Immature natural killer cell (primary cell): ENCODE results near the gene MAGIX. TPM values are rescaled to one million over a fixed set of nuclear protein-coding genes. Genes with fewer than 3 reads are reported as not detected.
"Not testable (repeated sequence)": the region's sequence is repeated elsewhere in the genome, so short reads cannot be mapped to it uniquely, and the experiment has no call there.

Source experiments
- DNase-seq, 3 donors: peaks; one replicate each; pipeline ENCODE4 v3.0.0; 2022; ENCODE audit warnings: mixed read lengths in 1 of 3
- H3K27ac Mint-ChIP-seq, 6 donors: one replicate each; pipeline ENCODE4 v1.8.0; 2020; ENCODE audit warnings: mixed read lengths in 6 of 6, mild to moderate bottlenecking in 5 of 6, inconsistent platforms in 4 of 6, moderate library complexity in 3 of 6
- H3K27me3 Mint-ChIP-seq, 3 donors: one replicate each; pipeline ENCODE4 v1.8.0; 2020 to 2021; ENCODE audit warnings: low read depth in 3 of 3, mild to moderate bottlenecking in 3 of 3, mixed read lengths in 3 of 3, moderate library complexity in 3 of 3, inconsistent platforms in 1 of 3
- H3K36me3 Mint-ChIP-seq, 3 donors: one replicate each; pipeline ENCODE4 v1.8.0; 2020; ENCODE audit warnings: mixed read lengths in 3 of 3, inconsistent platforms in 2 of 3, mild to moderate bottlenecking in 2 of 3
- H3K4me1 Mint-ChIP-seq, 2 donors: one replicate each; pipeline ENCODE4 v1.8.0; 2020; ENCODE audit warnings: inconsistent platforms in 2 of 2, mild to moderate bottlenecking in 2 of 2, mixed read lengths in 2 of 2, moderate library complexity in 1 of 2
- H3K4me3 Mint-ChIP-seq, 5 donors: one replicate each; pipeline ENCODE4 v1.8.0; 2020; ENCODE audit warnings: mild to moderate bottlenecking in 5 of 5, mixed read lengths in 5 of 5, inconsistent platforms in 3 of 5, moderate library complexity in 3 of 5
- H3K9me3 Mint-ChIP-seq, 6 donors: one replicate each; pipeline ENCODE4 v1.8.0; 2020; ENCODE audit warnings: mild to moderate bottlenecking in 6 of 6, mixed read lengths in 6 of 6, inconsistent platforms in 4 of 6, moderate library complexity in 3 of 6
- polyA plus RNA-seq, 3 donors: library from polyadenylated mRNA; unstranded; fragments of 300-500 nt; fragmentation: Illumina TruSeq; gene quantifications; one replicate each; pipeline ENCODE4 v1.2.3, GENCODE V29; 2021

The MAGIX gene
- polyA plus RNA-seq, 3 donors from 2014 or later = 0.96 to 2.2 (median 1.6) TPM

DNA sequence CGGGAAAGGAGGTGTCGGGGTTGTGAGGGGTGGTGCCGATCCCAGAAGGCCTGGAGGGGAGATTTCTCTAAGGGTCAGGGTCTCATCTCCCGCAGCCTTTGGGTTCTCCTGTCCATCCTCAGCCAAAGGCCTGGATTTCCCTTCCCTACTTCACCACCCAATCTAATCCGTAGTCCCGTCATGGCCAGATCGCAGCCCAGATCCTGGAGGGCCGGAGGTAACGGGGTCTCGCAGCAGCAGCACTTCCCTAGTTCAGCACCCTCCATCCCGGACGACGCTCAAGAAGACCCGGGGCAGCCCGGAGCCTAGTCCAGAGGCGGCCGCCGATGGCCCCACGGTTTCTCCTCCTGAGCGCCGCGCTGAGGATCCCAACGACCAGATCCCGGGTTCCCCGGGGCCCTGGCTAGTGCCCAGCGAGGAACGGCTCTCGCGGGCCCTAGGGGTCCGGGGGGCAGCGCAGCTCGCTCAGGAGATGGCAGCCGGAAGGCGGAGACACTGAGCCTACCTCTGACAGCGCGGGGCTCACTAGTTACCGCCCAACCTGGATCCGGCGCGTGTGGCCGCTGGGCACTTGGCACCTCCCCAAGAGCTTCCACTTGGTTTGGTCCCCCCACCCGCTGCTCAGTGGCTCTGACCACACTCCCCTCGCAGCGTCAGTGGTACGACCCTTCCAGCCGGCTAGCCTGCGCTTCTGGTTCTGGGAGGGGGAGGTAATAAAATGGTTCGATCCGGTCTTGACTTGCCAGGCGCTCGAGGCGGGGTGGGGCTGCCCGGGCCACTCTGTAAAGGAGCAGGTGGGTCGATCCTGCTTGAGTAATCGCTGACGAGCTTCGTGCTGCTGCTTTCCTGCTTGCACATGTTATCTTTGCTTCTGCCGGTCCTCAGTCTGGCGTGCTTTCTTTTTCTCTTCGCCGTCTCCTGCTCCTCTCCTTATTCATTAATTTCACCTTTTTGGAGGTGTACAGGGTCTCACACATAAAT is 3.6 kb downstream of the MAGIX start:
- Mint-ChIP-seq H3K27me3 (peaks cover 10 to 20% (median 17%) of the 10 kb centered on the region in 3 donors), H3K36me3 (no peaks in the 10 kb centered on the region)

DNA sequence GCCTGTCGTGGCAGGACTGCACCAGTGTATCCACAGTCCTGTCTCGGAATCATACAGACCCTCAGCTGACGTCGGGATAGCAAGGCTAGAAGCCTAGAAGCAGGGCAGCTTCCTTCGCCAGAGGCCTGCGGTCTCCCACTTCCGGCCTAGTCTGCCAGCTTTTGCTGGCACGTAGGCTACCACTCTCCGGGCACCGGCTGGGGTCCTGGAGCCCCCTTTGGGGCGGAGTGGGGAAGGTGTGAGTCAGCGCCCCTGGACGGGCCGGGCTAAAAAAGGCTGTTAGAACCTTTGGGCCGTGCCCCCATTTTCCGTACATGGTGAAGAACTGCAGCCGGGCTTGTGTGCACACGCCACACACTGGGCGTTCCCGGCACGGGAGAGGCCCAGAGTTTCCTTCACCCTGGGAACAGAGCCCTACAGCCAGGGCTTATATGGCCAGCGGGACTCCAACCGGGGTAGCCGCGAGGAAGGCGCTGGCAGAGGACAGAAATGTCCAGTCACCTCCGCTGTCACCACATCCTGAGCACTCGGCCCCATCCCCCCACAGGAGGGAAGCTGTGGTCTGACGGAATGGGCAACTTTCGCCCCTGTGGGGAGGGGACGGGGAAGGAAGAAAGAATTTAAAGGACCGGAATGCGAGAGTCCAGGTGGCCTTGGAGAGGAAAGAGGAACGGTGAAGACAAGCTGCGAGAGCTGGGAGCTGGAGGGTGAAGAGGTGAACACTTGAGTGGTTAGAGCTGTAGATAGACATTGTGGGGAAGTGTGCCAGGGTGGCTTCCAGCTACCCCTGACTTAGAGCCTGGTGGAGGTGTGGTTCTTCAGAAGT is 4.6 kb downstream of the MAGIX start:
- Mint-ChIP-seq H3K27me3 (peaks cover 10 to 20% (median 17%) of the 10 kb centered on the region in 3 donors), H3K4me3 (peak overlapping the region; percentile 81 to 96 (median 90)), H3K36me3 (no peaks in the 10 kb centered on the region), H3K9me3 (no peaks in the 10 kb centered on the region), H3K27ac (peak overlapping the region; percentile 90 to 100 (median 99)), H3K4me1 (peaks cover 25 to 34% of the 10 kb centered on the region in 2 donors)
- peak; percentile 83 to 84 (median 84) for DNase-seq

More for the DNA sequence above, 3.6 kb downstream of the MAGIX start:
- H3K27ac Mint-ChIP-seq = peak overlapping the region; percentile 90 to 100 (median 99)
- peak overlapping the region; percentile 79 to 96 (median 90) for H3K4me3 Mint-ChIP-seq
- peaks cover 25 to 32% of the 10 kb centered on the region in 2 donors for H3K4me1 Mint-ChIP-seq
- H3K9me3 Mint-ChIP-seq = no peaks in the 10 kb centered on the region
- DNase-seq = peak; percentile 83 to 84 (median 83)

DNA sequence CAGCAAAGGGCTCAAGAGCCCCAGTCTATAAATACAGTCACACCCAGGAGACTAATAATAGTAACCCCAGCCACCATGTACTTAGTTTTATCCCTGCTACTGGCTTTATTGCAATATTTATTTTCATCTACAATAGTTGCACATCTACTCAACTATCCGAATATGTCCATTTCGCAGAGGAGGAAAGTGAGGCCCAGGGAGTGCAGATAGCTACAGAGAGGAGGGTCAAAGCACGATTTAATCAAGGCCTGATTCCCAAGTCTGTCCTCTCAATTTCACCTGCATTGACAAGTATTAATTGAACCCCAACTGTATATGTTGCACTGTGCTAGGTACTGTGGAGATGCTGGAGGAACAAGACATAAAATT is 5.2 kb downstream of the MAGIX start:
- H3K4me3 Mint-ChIP-seq = peak overlapping the region; percentile 81 to 96 (median 90)
- peaks cover 10 to 20% (median 17%) of the 10 kb centered on the region in 3 donors for H3K27me3 Mint-ChIP-seq
- peaks cover 28 to 37% of the 10 kb centered on the region in 2 donors for H3K4me1 Mint-ChIP-seq
- no peaks in the 10 kb centered on the region for H3K36me3 Mint-ChIP-seq
- no peak for DNase-seq
- no peaks in the 10 kb centered on the region for H3K9me3 Mint-ChIP-seq
- peak overlapping the region; percentile 90 to 100 (median 99) for H3K27ac Mint-ChIP-seq

DNA sequence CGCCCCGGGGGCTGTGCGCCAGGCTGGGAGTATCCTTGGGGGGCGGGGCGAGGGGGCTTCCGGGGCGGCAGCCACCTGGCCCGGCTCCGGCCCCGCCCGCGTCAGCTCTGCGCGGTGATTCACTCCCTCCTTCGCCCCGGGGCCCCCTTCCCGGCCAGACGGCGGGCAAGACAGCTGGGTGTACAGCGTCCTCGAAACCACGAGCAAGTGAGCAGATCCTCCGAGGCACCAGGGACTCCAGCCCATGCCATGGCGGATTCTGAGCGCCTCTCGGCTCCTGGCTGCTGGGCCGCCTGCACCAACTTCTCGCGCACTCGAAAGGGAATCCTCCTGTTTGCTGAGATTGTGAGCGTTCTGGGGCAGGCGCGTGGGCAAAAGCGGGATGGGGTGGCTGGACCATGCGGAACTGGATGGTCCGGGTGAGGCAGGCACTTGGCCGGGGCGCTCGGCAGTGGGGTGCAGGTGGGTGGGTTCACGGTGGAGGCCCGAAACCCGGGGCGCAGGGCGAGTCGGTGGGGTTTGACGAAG is 9.3 kb downstream of the MAGIX start, which contains the start of gene PLP2:
TSS of gene PLP2 (plus strand) at position 147 of the 528 bp plus-strand sequence. CDS start at position 250, 103 bp downstream.
- H3K27me3 Mint-ChIP-seq = peaks cover 6 to 13% (median 8%) of the 10 kb centered on the region in 3 donors
- peak within 1 kb of the TSS; percentile 80 to 88 (median 80) for H3K4me3 Mint-ChIP-seq
- H3K27ac Mint-ChIP-seq = peak within 1 kb of the TSS; percentile 72 to 86 (median 82)
- H3K36me3 Mint-ChIP-seq = peaks cover 0 to 5% (median 0%) of the 10 kb centered on the region in 3 donors
- peak; percentile 53 to 55 (median 54) for DNase-seq
- H3K4me1 Mint-ChIP-seq = peaks cover 24 to 31% of the 10 kb centered on the region in 2 donors
- no peaks in the 10 kb centered on the region for H3K9me3 Mint-ChIP-seq

DNA sequence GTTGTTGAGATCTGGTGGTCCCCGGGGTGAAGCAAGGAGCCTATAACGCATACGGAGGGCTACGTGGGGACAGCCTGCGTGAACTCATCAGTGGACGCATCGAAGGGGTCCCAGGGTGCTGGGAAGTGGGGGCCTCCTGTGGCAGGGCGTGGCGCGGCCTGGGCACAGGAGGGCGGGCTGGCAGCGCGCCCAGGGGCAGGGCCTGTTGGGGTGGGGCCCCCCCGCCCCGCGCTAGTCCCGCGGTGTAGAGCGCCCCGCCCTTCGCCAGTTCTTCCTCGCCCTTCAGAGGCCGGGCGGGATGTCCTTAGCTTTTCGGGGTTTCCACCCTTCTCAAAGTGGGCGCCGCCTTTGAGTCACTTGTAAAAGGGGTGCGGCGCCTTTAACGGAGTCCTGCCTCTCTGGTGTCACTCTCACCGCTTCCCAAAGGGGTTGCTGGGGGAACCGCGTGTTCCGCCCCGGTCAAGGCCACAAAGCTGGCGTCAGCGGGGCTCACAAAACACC is 9.8 kb downstream of the MAGIX start:
- peak; percentile 50 to 57 (median 50) for DNase-seq

DNA sequence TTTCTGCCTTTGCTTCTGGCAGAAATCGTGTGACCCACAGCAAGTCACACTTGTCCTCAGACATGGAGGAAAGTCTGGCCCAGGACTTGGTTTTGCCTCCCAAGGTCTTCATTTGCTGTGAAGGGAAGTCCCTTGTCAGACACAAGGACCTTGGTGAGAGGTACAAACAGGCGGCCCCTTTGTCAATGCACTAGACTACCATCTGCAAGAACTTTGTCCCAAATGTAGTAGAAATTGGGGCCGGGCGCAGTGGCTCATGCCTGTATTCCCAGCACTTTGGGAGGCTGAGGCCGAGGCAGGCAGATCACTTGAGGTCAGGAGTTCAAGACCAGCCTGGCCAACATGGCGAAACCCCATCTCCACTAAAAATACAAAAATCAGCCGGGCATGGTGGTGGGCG is 11.0 kb downstream of the MAGIX start:
- not testable (repeated sequence) for DNase-seq, H3K9me3 Mint-ChIP-seq, H3K27me3 Mint-ChIP-seq, H3K36me3 Mint-ChIP-seq
- H3K4me1 Mint-ChIP-seq = peaks cover 11 to 18% of the 10 kb centered on the region in 2 donors
- H3K4me3 Mint-ChIP-seq = peak overlapping the region in 4 of 5 donors; percentile 75 to 88 (median 78)
- H3K27ac Mint-ChIP-seq = peak overlapping the region in 3 of 6 donors; percentile 49 to 81 (median 73)

More for the DNA sequence above, 9.8 kb downstream of the MAGIX start:
- H3K36me3 Mint-ChIP-seq = peaks cover 0 to 5% (median 0%) of the 10 kb centered on the region in 3 donors
- peaks cover 2 to 8% (median 4%) of the 10 kb centered on the region in 3 donors for H3K27me3 Mint-ChIP-seq
- no peaks in the 10 kb centered on the region for H3K9me3 Mint-ChIP-seq
- peak overlapping the region; percentile 80 to 88 (median 80) for H3K4me3 Mint-ChIP-seq
- H3K4me1 Mint-ChIP-seq = peaks cover 19 to 27% of the 10 kb centered on the region in 2 donors
- H3K27ac Mint-ChIP-seq = peak overlapping the region; percentile 72 to 86 (median 82)

DNA sequence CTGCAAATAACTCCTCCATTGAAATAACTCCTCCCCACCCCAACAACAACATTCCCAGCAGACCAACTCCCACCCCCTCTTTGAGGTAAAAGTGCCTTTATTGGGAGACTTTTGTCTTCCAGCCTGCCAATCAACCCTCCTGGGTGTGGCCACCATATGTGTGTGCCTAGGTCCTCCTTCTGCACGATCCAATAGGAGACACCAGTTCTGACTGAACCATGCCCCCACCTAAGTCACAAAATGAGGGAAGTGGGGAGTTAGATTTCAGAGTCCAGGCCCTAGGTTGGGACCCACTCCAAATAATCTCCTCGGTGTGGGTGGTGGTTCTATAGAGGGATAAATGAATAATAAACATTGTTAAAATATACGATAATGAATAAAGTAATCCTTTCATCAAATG is 12.2 kb downstream of the MAGIX start:
- Mint-ChIP-seq H3K36me3 (peaks cover 0 to 12% (median 0%) of the 10 kb centered on the region in 3 donors), H3K27me3 (peaks cover 0 to 5% (median 2%) of the 10 kb centered on the region in 3 donors), H3K27ac (peak overlapping the region in 1 of 6 donors; percentile 38), H3K4me1 (peaks cover 11 to 18% of the 10 kb centered on the region in 2 donors), H3K4me3 (peak overlapping the region in 1 of 5 donors; percentile 15), H3K9me3 (no peaks in the 10 kb centered on the region)
- DNase-seq = no peak

DNA sequence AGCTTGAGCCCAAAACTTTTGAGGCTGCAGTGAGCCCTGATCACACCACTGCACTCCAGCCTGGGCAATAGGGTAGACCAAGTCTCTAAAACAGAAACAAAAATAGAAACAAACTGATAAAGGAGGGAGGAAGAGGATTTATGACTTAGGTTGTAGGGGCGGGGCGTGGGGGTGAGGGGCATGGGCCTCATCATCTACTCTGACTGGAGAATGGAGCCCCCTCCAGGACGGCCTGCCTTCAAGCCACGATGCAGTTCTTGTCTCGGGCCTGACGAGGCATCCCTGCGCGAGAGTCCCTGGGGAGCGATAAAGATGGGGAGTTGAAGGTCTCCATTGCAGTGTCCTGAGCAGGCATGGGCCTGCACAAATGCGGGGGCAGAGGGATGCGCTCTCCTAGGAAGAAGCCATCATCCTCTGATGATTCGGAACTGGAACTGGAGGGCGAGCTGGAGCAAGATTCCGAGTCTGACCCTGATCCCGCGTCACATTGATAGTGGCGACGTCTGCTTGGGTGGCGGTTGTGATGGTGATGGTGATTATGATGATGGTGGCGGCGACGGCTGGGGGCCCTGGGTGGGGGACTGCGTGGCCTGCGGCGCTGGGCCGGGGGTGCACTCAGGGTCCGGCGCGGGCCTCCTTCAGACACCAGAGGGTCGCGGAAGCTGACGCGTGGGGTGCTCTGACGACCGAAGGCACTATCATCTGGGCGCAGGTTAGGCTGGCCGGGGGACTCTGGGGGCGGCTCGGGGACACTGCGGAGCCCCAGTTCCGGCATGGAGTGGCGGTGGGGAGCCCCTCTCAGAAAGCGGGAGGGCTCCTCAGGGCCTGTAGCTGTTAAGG is 13.1 kb downstream of the MAGIX start:
- H3K4me1 Mint-ChIP-seq = peaks cover 11 to 18% of the 10 kb centered on the region in 2 donors
- no peaks in the 10 kb centered on the region for H3K9me3 Mint-ChIP-seq
- peaks cover 3 to 12% (median 5%) of the 10 kb centered on the region in 3 donors for H3K36me3 Mint-ChIP-seq
- H3K27me3 Mint-ChIP-seq = peaks cover 2 to 5% (median 2%) of the 10 kb centered on the region in 3 donors
- no peak overlapping the region for H3K27ac Mint-ChIP-seq
- DNase-seq = no peak
- H3K4me3 Mint-ChIP-seq = no peak overlapping the region

DNA sequence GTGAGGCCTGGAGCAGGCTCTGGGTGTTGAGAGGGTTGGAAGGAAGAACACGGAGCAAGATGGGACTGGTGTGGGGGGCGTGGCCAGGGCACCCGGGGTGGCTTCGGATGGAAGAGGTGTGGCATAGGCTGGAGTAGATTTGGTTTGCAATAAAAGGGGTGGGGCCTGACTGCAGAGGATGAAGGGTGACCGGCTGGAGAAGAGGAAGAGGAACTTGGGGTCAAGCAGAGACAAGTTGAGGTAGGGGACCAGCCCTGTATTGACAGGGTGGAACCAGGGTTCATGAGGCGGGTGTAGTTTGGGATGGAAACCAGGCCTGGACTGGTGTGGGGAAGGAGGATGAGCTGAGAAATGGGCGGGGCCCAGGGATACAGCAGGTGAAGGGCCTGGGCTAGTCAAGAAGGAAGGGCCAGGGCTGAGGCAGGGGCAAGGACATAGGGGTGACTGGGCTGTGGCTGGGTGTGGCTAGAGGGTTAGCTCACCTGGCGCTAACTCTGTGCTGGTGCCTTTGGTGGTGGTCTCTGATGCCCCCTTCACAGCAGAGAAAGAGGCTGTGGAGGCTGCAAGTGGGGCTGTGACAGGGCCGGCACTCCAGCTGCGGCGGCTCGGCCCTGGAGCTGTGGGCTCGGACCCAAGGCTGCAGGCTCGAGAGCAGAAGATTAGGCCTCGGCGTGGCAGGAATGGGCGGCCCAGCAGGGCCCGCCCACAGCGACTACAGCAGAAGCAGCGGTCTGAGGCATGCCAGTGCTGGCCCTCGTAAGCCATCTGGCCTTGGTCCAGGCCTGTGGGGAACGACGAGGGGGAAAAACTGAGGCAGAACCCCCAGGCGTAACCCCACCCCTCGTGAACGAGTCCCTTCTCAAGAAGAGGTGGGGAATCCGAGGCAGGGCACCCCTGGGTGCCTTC is 14.1 kb downstream of the MAGIX start:
- Mint-ChIP-seq H3K4me3 (no peak overlapping the region), H3K4me1 (peaks cover 11 to 18% of the 10 kb centered on the region in 2 donors), H3K9me3 (no peaks in the 10 kb centered on the region), H3K27ac (peak overlapping the region in 2 of 6 donors; percentile 49 to 73), H3K27me3 (peaks cover 2 to 5% (median 2%) of the 10 kb centered on the region in 3 donors), H3K36me3 (peaks cover 4 to 12% (median 6%) of the 10 kb centered on the region in 3 donors)
- no peak for DNase-seq

DNA sequence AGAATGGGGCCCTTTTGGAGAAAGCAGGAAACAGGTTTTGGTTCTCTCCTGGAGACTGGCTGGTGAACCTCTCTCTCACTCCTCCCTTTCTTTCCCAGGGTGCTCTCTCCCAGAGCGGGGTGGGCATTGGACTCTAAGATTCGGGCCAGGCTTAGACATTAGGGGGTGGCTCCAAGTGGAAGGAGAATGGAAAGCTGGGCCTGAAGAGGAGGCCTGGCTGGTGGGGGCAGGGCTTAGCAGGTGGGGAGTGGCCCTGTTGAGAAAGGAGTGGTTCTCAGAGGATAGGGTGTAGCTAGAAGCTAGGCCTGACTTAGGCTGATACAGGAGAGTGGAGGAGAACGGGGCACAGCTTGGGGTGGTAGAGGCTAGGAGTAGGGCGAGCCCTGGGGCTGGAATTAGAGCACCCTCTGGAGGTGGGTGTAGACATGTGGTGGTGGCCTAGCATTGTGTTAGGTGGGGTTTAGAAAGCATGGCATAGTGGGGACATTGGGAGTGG is 14.8 kb downstream of the MAGIX start:
- peaks cover 11 to 15% of the 10 kb centered on the region in 2 donors for H3K4me1 Mint-ChIP-seq
- H3K9me3 Mint-ChIP-seq = no peaks in the 10 kb centered on the region
- peak overlapping the region in 2 of 6 donors; percentile 36 to 48 for H3K27ac Mint-ChIP-seq
- H3K4me3 Mint-ChIP-seq = no peak overlapping the region
- DNase-seq = no peak
- H3K36me3 Mint-ChIP-seq = peaks cover 4 to 12% (median 8%) of the 10 kb centered on the region in 3 donors
- H3K27me3 Mint-ChIP-seq = peaks cover 2 to 5% (median 2%) of the 10 kb centered on the region in 3 donors

DNA sequence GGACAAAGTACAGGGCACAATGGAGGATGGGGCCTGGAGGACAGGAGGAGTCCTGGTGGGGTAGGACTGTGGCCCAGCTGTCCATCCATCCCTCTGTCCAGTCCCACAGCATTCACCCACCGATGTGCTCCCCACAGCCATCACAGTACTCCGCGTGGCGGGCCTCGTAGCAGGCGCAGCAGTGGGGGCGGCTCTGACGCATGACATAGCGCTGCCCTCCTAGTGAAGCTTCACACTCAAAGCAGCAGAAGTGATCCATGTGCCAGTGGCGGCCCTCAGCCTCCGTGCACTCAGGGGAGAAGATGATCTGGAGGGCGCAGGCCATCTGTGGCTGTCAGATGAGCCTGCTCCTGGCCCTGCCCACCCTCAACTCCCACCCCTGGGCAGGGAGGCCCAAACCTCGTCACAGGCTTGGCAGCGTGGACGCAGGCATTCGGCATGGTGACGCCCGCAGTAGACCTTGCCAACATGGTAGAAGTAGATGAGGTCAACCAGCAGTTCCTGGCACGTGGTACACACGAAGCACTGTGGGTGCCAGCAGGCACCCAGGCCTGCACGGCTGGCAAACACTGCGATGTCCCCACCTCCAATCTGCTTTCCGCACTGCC is 15.4 kb downstream of the MAGIX start:
- Mint-ChIP-seq H3K4me1 (peaks cover 5 to 10% of the 10 kb centered on the region in 2 donors), H3K27me3 (peaks cover 2 to 4% (median 2%) of the 10 kb centered on the region in 3 donors), H3K27ac (no peak overlapping the region), H3K36me3 (peaks cover 4 to 12% (median 10%) of the 10 kb centered on the region in 3 donors), H3K4me3 (no peak overlapping the region), H3K9me3 (no peaks in the 10 kb centered on the region)
- no peak for DNase-seq
